H1 (cell line): Measurements from ENCODE around the gene SLC22A15. TPM values are rescaled to one million over a fixed set of nuclear protein-coding genes. Genes with fewer than 3 reads are reported as not detected.

Experiments used
- BACH1 ChIP-seq: IDR thresholded peaks from 2 replicates; pipeline ENCODE4 v1.6.1; 2012; ENCODE audit warnings: low read length, improper control_type of control experiment
- CBX8 ChIP-seq: fragments of 300-800, 300-1000 bp; sonication (generic); IDR thresholded peaks from 2 replicates; pipeline ENCODE4 v1.7.1; 2016; ENCODE audit warnings: low read depth, low read length, borderline replicate concordance
- CTBP2 ChIP-seq: IDR thresholded peaks from 2 replicates; pipeline ENCODE4 v1.7.0; 2011; ENCODE audit warnings: borderline replicate concordance, mild to moderate bottlenecking, moderate library complexity, mixed read lengths, low read length; ENCODE audit not compliant: insufficient read depth, insufficient read length
- GTF2F1 ChIP-seq: IDR thresholded peaks from 2 replicates; pipeline ENCODE4 v1.6.1; 2012; ENCODE audit warnings: low read depth, low read length, improper control_type of control experiment, borderline replicate concordance
- KDM4A ChIP-seq: IDR thresholded peaks from one replicate; pipeline ENCODE4 v1.7.1; 2012; ENCODE audit warnings: low read depth, mild to moderate bottlenecking, moderate library complexity, low read length, inconsistent platforms; ENCODE audit not compliant: severe bottlenecking
- polyA plus RNA-seq, 7 experiments: library from polyadenylated mRNA; depleted of rRNA in 3 of 7; stranded (reverse) in 5 of 7; unstranded in 2 of 7; fragments of >200 nt in 5 of 7; fragments of 200-250 nt in 2 of 7; gene quantifications; 1 replicate in 5 of 7; 2 replicates in 1 of 7; 4 replicates in 1 of 7; pipeline versions ENCODE4 v1.2.1 to v1.2.3, GENCODE V29; 2011 to 2013; ENCODE audit warnings: missing spikeins in 2 of 7, mixed read lengths in 2 of 7
- total RNA-seq: library from RNA; stranded (reverse); fragmentation: NEBNext Ultra II Directional; extraction: Animal tissue kit (Norgen Biotek cat#: 25700); gene quantifications from 2 replicates; pipeline ENCODE4 v1.2.1, GENCODE V29; 2021
- TF ChIP-seq, protein P1 (sequence below): fragments of 300-600 bp; sonication (generic); IDR thresholded peaks from 2 replicates; pipeline ENCODE4 v1.7.1; 2012; ENCODE audit warnings: low read length, moderate library complexity, mild to moderate bottlenecking, inconsistent platforms; ENCODE audit not compliant: insufficient replicate concordance

The SLC22A15 gene
- total and polyA plus RNA-seq, 2 of the 8 experiments (the other 6 are each of a cell fraction or from before 2014, with no cell fraction given): 3.2 to 3.3 TPM

GRCh38 chr1:115927971-115928370 lies 48.3 kb upstream of the SLC22A15 start (continued):
- TF ChIP-seq, protein P1, sequence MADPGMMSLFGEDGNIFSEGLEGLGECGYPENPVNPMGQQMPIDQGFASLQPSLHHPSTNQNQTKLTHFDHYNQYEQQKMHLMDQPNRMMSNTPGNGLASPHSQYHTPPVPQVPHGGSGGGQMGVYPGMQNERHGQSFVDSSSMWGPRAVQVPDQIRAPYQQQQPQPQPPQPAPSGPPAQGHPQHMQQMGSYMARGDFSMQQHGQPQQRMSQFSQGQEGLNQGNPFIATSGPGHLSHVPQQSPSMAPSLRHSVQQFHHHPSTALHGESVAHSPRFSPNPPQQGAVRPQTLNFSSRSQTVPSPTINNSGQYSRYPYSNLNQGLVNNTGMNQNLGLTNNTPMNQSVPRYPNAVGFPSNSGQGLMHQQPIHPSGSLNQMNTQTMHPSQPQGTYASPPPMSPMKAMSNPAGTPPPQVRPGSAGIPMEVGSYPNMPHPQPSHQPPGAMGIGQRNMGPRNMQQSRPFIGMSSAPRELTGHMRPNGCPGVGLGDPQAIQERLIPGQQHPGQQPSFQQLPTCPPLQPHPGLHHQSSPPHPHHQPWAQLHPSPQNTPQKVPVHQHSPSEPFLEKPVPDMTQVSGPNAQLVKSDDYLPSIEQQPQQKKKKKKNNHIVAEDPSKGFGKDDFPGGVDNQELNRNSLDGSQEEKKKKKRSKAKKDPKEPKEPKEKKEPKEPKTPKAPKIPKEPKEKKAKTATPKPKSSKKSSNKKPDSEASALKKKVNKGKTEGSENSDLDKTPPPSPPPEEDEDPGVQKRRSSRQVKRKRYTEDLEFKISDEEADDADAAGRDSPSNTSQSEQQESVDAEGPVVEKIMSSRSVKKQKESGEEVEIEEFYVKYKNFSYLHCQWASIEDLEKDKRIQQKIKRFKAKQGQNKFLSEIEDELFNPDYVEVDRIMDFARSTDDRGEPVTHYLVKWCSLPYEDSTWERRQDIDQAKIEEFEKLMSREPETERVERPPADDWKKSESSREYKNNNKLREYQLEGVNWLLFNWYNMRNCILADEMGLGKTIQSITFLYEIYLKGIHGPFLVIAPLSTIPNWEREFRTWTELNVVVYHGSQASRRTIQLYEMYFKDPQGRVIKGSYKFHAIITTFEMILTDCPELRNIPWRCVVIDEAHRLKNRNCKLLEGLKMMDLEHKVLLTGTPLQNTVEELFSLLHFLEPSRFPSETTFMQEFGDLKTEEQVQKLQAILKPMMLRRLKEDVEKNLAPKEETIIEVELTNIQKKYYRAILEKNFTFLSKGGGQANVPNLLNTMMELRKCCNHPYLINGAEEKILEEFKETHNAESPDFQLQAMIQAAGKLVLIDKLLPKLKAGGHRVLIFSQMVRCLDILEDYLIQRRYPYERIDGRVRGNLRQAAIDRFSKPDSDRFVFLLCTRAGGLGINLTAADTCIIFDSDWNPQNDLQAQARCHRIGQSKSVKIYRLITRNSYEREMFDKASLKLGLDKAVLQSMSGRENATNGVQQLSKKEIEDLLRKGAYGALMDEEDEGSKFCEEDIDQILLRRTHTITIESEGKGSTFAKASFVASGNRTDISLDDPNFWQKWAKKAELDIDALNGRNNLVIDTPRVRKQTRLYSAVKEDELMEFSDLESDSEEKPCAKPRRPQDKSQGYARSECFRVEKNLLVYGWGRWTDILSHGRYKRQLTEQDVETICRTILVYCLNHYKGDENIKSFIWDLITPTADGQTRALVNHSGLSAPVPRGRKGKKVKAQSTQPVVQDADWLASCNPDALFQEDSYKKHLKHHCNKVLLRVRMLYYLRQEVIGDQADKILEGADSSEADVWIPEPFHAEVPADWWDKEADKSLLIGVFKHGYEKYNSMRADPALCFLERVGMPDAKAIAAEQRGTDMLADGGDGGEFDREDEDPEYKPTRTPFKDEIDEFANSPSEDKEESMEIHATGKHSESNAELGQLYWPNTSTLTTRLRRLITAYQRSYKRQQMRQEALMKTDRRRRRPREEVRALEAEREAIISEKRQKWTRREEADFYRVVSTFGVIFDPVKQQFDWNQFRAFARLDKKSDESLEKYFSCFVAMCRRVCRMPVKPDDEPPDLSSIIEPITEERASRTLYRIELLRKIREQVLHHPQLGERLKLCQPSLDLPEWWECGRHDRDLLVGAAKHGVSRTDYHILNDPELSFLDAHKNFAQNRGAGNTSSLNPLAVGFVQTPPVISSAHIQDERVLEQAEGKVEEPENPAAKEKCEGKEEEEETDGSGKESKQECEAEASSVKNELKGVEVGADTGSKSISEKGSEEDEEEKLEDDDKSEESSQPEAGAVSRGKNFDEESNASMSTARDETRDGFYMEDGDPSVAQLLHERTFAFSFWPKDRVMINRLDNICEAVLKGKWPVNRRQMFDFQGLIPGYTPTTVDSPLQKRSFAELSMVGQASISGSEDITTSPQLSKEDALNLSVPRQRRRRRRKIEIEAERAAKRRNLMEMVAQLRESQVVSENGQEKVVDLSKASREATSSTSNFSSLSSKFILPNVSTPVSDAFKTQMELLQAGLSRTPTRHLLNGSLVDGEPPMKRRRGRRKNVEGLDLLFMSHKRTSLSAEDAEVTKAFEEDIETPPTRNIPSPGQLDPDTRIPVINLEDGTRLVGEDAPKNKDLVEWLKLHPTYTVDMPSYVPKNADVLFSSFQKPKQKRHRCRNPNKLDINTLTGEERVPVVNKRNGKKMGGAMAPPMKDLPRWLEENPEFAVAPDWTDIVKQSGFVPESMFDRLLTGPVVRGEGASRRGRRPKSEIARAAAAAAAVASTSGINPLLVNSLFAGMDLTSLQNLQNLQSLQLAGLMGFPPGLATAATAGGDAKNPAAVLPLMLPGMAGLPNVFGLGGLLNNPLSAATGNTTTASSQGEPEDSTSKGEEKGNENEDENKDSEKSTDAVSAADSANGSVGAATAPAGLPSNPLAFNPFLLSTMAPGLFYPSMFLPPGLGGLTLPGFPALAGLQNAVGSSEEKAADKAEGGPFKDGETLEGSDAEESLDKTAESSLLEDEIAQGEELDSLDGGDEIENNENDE: no peak
- TF ChIP-seq KDM4A (no peak), GTF2F1 (no peak), CTBP2 (no peak), CBX8 (no peak), BACH1 (no peak)
